Measurements from ENCODE around the gene CHCHD3.
"Not testable (repeated sequence)": the region's sequence is repeated elsewhere in the genome, so short reads cannot be mapped to it uniquely, and the experiment has no call there.

- not testable (repeated sequence) for TF ChIP-seq CTCF, POLR2A (IDR thresholded peaks at IDR 0.05)
These were observed 176.8 kb downstream of the CHCHD3 start for GRCh38 chr7:132905136-132905535.

Data from thyroid gland (tissue), 4 donors.